WTC11 (cell line): ENCODE results near the gene UBE2J2. TPM values are rescaled to one million over a fixed set of nuclear protein-coding genes. Genes with fewer than 3 reads are reported as not detected.

ENCODE experiments used
- ATAC-seq: fragments of 200-7000 bp; cut with Tn5 transposase; 2 replicates; pipeline ENCODE4 v1.10.0; 2021; ENCODE audit warnings: mild to moderate bottlenecking, moderate library complexity
- CTCF ChIA-PET: fragments of 300-600 bp; sonication (Branson Sonifier 250); formaldehyde crosslinking; loops from one replicate; lab custom pipeline; 2021; ENCODE audit warnings: antibody characterized with exemption; lab: Charles Lee
- POLR2A ChIA-PET: fragments of 350-600 bp; sonication (Branson Sonifier 250); formaldehyde crosslinking; loops from one replicate; lab custom pipeline; 2021; ENCODE audit warnings: antibody characterized with exemption; lab: Charles Lee
- DNase-seq: peaks from one replicate; pipeline ENCODE4 v3.0.0; 2021; ENCODE audit warnings: low spot score
- H3K27ac Mint-ChIP-seq: 2 replicates; pipeline ENCODE4 v1.8.0; 2021; ENCODE audit warnings: mixed read lengths
- H3K27me3 Mint-ChIP-seq: 2 replicates; pipeline ENCODE4 v1.8.0; 2021; ENCODE audit warnings: low read depth, mild to moderate bottlenecking, moderate library complexity, mixed read lengths
- H3K36me3 Mint-ChIP-seq: 2 replicates; pipeline ENCODE4 v1.8.0; 2021; ENCODE audit warnings: mixed read lengths
- H3K4me1 Mint-ChIP-seq: 2 replicates; pipeline ENCODE4 v1.8.0; 2022; ENCODE audit warnings: mixed read lengths
- H3K4me3 Mint-ChIP-seq: 2 replicates; pipeline ENCODE4 v1.8.0; 2021; ENCODE audit warnings: mild to moderate bottlenecking, moderate library complexity, mixed read lengths
- H3K9me3 Mint-ChIP-seq: 2 replicates; pipeline ENCODE4 v1.8.0; 2021; ENCODE audit warnings: mixed read lengths
- CTCF ChIP-seq: fragments of 200-600 bp; IDR thresholded peaks from 2 replicates; pipeline ENCODE4 v1.8.0; 2022; ENCODE audit warnings: antibody characterized with exemption
- ERG ChIP-seq: fragments of 250-450 bp; sonication (Bioruptor Pico); IDR thresholded peaks from 2 replicates; pipeline ENCODE4 v1.8.0; 2021; ENCODE audit warnings: mild to moderate bottlenecking
- IRF1 ChIP-seq: sonication (generic); formaldehyde crosslinking; IDR thresholded peaks from 2 replicates; pipeline ENCODE4 v1.8.0; 2023; ENCODE audit warnings: missing genetic modification reagents
- NR1H2 ChIP-seq: sonication (generic); formaldehyde crosslinking; IDR thresholded peaks from 2 replicates; pipeline ENCODE4 v1.9.0; 2021; ENCODE audit warnings: mild to moderate bottlenecking, moderate library complexity, missing genetic modification reagents
- OVOL2 ChIP-seq: fragments of 250-450 bp; sonication (Bioruptor Pico); IDR thresholded peaks from 2 replicates; pipeline ENCODE4 v1.9.0; 2021; ENCODE audit warnings: mild to moderate bottlenecking, borderline replicate concordance
- PRDM15 ChIP-seq: sonication (generic); formaldehyde crosslinking; IDR thresholded peaks from 2 replicates; pipeline ENCODE4 v1.8.0; 2022; ENCODE audit warnings: missing genetic modification reagents
- RORB ChIP-seq: fragments of 250-450 bp; sonication (Bioruptor Pico); IDR thresholded peaks from 2 replicates; pipeline ENCODE4 v1.9.0; 2021; ENCODE audit warnings: mild to moderate bottlenecking
- TEAD1 ChIP-seq: sonication (generic); formaldehyde crosslinking; IDR thresholded peaks from 2 replicates; pipeline ENCODE4 v1.8.0; 2022; ENCODE audit warnings: mild to moderate bottlenecking, missing genetic modification reagents
- USF2 ChIP-seq: sonication (generic); formaldehyde crosslinking; IDR thresholded peaks from 2 replicates; pipeline ENCODE4 v1.8.1; 2023; ENCODE audit warnings: mild to moderate bottlenecking, missing genetic modification reagents, moderate library complexity
- ZNF423 ChIP-seq: fragments of 250-450 bp; sonication (Bioruptor Pico); IDR thresholded peaks from 2 replicates; pipeline ENCODE4 v2.1.2; 2022; ENCODE audit warnings: mild to moderate bottlenecking, moderate library complexity
- total RNA-seq: library from RNA; stranded (reverse); gene quantifications from 3 replicates; pipeline ENCODE4 v1.2.3, GENCODE V29; 2021

UBE2J2 gene
- total RNA-seq, 1 experiment from 2014 or later, result 72.2 TPM

GRCh38 chr1:1218524-1219200 lies 55.0 kb downstream of the UBE2J2 start:
- peaks cover 9% of the 10 kb centered on the region for H3K36me3 Mint-ChIP-seq
- no peak for ATAC-seq
- no peaks in the 10 kb centered on the region for H3K9me3 Mint-ChIP-seq
- TF ChIP-seq RORB (CRISPR knock-in tag) (no peak), IRF1 (CRISPR knock-in tag) (no peak), CTCF (no peak), NR1H2 (CRISPR knock-in tag) (no peak)
- TF ChIP-seq, all 79 proteins: peak for 0
- ChIA-PET POLR2A (no interaction called here), CTCF (interaction anchor here (0.8 to 1.2 kb wide), 2 partner anchors 72 to 217 kb away, joined by 3 read pairs; no protein-coding TSS in a partner anchor)
- no peak overlapping the region for H3K4me3 Mint-ChIP-seq
- DNase-seq, result no peak
- H3K4me1 Mint-ChIP-seq, result no peaks in the 10 kb centered on the region
- H3K27ac Mint-ChIP-seq, result no peak overlapping the region
- no peaks in the 10 kb centered on the region for H3K27me3 Mint-ChIP-seq

- Mint-ChIP-seq H3K4me3 (no peak overlapping the region), H3K27me3 (no peaks in the 10 kb centered on the region), H3K9me3 (no peaks in the 10 kb centered on the region)
- ATAC-seq, result no peak
- POLR2A ChIA-PET, result interaction anchor here (0.6 kb wide), 1 partner anchor 77 kb away, joined by 3 read pairs; no protein-coding TSS in a partner anchor
- TF ChIP-seq ZNF423 (CRISPR knock-in tag) (peak; percentile 50; the same call in 1 of the 2 replicates), OVOL2 (CRISPR knock-in tag) (no peak), USF2 (CRISPR knock-in tag) (no peak), ERG (CRISPR knock-in tag) (no peak), TEAD1 (no peak), PRDM15 (no peak)
- TF ChIP-seq, all 79 proteins: peak for 1
- H3K36me3 Mint-ChIP-seq, result peaks cover 4% of the 10 kb centered on the region
- CTCF ChIA-PET, result interaction anchor here (0.8 to 1.2 kb wide), 2 partner anchors 71 to 216 kb away, joined by 3 read pairs; no protein-coding TSS in a partner anchor
- DNase-seq, result no peak
- no peaks in the 10 kb centered on the region for H3K4me1 Mint-ChIP-seq
- H3K27ac Mint-ChIP-seq, result no peak overlapping the region
Measured at GRCh38 chr1:1217621-1218523, 55.8 kb downstream of the UBE2J2 start.
